DMS 273 (cell line): ENCODE data around the gene RAP1GAP2.
"Not testable (repeated sequence)": the region's sequence is repeated elsewhere in the genome, so short reads cannot be mapped to it uniquely, and the experiment has no call there.

ENCODE experiments used
- DNase-seq: peaks from one replicate; lab custom pipeline; 2025; ENCODE audit not compliant: unreplicated experiment; lab: John Stamatoyannopoulos, UW

RAP1GAP2 gene

GRCh38 chr17:2814049-2814448 lies 17.8 kb downstream of the RAP1GAP2 start:
- no peak for DNase-seq

GRCh38 chr17:2814481-2815341 lies 18.5 kb downstream of the RAP1GAP2 start:
- DNase-seq = no peak

- DNase-seq = no peak
Observed at GRCh38 chr17:2815781-2816185, 19.5 kb downstream of the RAP1GAP2 start.

GRCh38 chr17:2816688-2817087 lies 20.4 kb downstream of the RAP1GAP2 start:
- DNase-seq = no peak

GRCh38 chr17:2819294-2819693 lies 23.1 kb downstream of the RAP1GAP2 start:
- DNase-seq = not testable (repeated sequence)

- no peak for DNase-seq
Observed at GRCh38 chr17:2819921-2820501, 23.8 kb downstream of the RAP1GAP2 start.

GRCh38 chr17:2821868-2822267 lies 25.6 kb downstream of the RAP1GAP2 start:
- no peak for DNase-seq

GRCh38 chr17:2822358-2822757 lies 26.1 kb downstream of the RAP1GAP2 start:
- DNase-seq = no peak

GRCh38 chr17:2825253-2825970 lies 29.2 kb downstream of the RAP1GAP2 start:
- DNase-seq = no peak

- peak; percentile 78 for DNase-seq
Observed at GRCh38 chr17:2828397-2829038, 32.3 kb downstream of the RAP1GAP2 start.

- no peak for DNase-seq
Observed at GRCh38 chr17:2830678-2831077, 34.4 kb downstream of the RAP1GAP2 start.

GRCh38 chr17:2835780-2836179 lies 39.5 kb downstream of the RAP1GAP2 start:
- DNase-seq = no peak

- peak; percentile 13 for DNase-seq
Observed at GRCh38 chr17:2837147-2837561, 40.9 kb downstream of the RAP1GAP2 start.

GRCh38 chr17:2841606-2842005 lies 45.4 kb downstream of the RAP1GAP2 start:
- no peak for DNase-seq

- DNase-seq = no peak
Observed at GRCh38 chr17:2842464-2842863, 46.2 kb downstream of the RAP1GAP2 start.

- DNase-seq = peak; percentile 31
Observed at GRCh38 chr17:2844416-2844815, 48.2 kb downstream of the RAP1GAP2 start.

- no peak for DNase-seq
Observed at GRCh38 chr17:2847381-2848333, 51.4 kb downstream of the RAP1GAP2 start.

- DNase-seq = no peak
Observed at GRCh38 chr17:2849327-2849670, 53.1 kb downstream of the RAP1GAP2 start.

GRCh38 chr17:2850991-2851390 lies 54.8 kb downstream of the RAP1GAP2 start:
- no peak for DNase-seq

GRCh38 chr17:2851615-2852014 lies 55.4 kb downstream of the RAP1GAP2 start:
- DNase-seq = no peak
